ENCODE data around the gene MAGI1. TPM values are rescaled to one million over a fixed set of nuclear protein-coding genes. Genes with fewer than 3 reads are reported as not detected.

The MAGI1 gene
- 47.1 TPM for total RNA-seq

- intact Hi-C loops (cut with DNase I) = loop anchor here (5.0 kb wide), 1 partner anchor 98 kb away; no protein-coding TSS in a partner anchor
- H3K4me1 ChIP-seq = peaks cover 29% of the 10 kb centered on the region
Measured at GRCh38 chr3:66038726-66039589, at the start of gene MAGI1. TSS of gene MAGI1 (minus strand) at chr3:66038918. CDS start at chr3:66038308, 610 bp downstream.

GRCh38 chr3:66083784-66084213 lies 45.1 kb upstream of the MAGI1 start:
- no peak for DNase-seq (ENCODE audit: extremely low spot score in 2 of 2)
- Histone ChIP-seq H3K4me3 (no peak overlapping the region), H3K9me3 (no peaks in the 10 kb centered on the region), H3K27ac (no peak overlapping the region), H3K27me3 (no peaks in the 10 kb centered on the region), H3K36me3 (no peaks in the 10 kb centered on the region), H3K4me1 (no peaks in the 10 kb centered on the region)
- no peak for TF ChIP-seq CTCF (IDR thresholded peaks at IDR 0.05)
- TF ChIP-seq POLR2AphosphoS5 (IDR thresholded peaks at IDR 0.05; ENCODE audit: insufficient read depth in 1 of 2, low read depth in 1 of 2) = no peak
- TF ChIP-seq POLR2A (IDR thresholded peaks at IDR 0.05) = no peak
- intact Hi-C loops (cut with DNase I) = no loop called here

More at GRCh38 chr3:66038726-66039589, at the start of gene MAGI1:
- TF ChIP-seq CTCF (IDR thresholded peaks at IDR 0.05) (no peak), POLR2A (IDR thresholded peaks at IDR 0.05) (peak in 1 of 2 donors; percentile 41), POLR2AphosphoS5 (IDR thresholded peaks at IDR 0.05; ENCODE audit: insufficient read depth in 1 of 2, low read depth in 1 of 2) (peak in 1 of 2 donors; percentile 76)
- no peaks in the 10 kb centered on the region for H3K27me3 ChIP-seq
- peak within 1 kb of the TSS; percentile 82 for H3K27ac ChIP-seq
- peak in 1 of 2 donors; percentile 91 for DNase-seq (ENCODE audit: extremely low spot score in 2 of 2)
- H3K36me3 ChIP-seq = no peaks in the 10 kb centered on the region
- H3K4me3 ChIP-seq = peak within 1 kb of the TSS; percentile 45 to 76
- no peaks in the 10 kb centered on the region for H3K9me3 ChIP-seq

GRCh38 chr3:66083096-66083678 lies 44.5 kb upstream of the MAGI1 start:
- no peak overlapping the region for H3K27ac ChIP-seq
- intact Hi-C loops (cut with DNase I) = no loop called here
- H3K4me3 ChIP-seq = no peak overlapping the region
- no peak for DNase-seq (ENCODE audit: extremely low spot score in 2 of 2)
- no peaks in the 10 kb centered on the region for H3K9me3 ChIP-seq
- no peaks in the 10 kb centered on the region for H3K36me3 ChIP-seq
- no peaks in the 10 kb centered on the region for H3K4me1 ChIP-seq
- H3K27me3 ChIP-seq = no peaks in the 10 kb centered on the region
- TF ChIP-seq POLR2A (IDR thresholded peaks at IDR 0.05) (no peak), POLR2AphosphoS5 (IDR thresholded peaks at IDR 0.05; ENCODE audit: insufficient read depth in 1 of 2, low read depth in 1 of 2) (no peak), CTCF (IDR thresholded peaks at IDR 0.05) (no peak)

- no peaks in the 10 kb centered on the region for H3K36me3 ChIP-seq
- TF ChIP-seq POLR2AphosphoS5 (IDR thresholded peaks at IDR 0.05; ENCODE audit: insufficient read depth in 1 of 2, low read depth in 1 of 2) (no peak), POLR2A (IDR thresholded peaks at IDR 0.05) (no peak), CTCF (IDR thresholded peaks at IDR 0.05) (no peak)
- no peaks in the 10 kb centered on the region for H3K4me1 ChIP-seq
- no peaks in the 10 kb centered on the region for H3K27me3 ChIP-seq
- no peak overlapping the region for H3K4me3 ChIP-seq
- no peaks in the 10 kb centered on the region for H3K9me3 ChIP-seq
- DNase-seq (ENCODE audit: extremely low spot score in 2 of 2) = no peak
- intact Hi-C loops (cut with DNase I) = no loop called here
- H3K27ac ChIP-seq = no peak overlapping the region
Measured at GRCh38 chr3:66082679-66083078, 44.0 kb upstream of the MAGI1 start.

All from vagina (tissue), 2 donors.